ENCODE measurements around the gene TTC16. TPM values are rescaled to one million over a fixed set of nuclear protein-coding genes. Genes with fewer than 3 reads are reported as not detected.
A peak's percentile ranks its signal among the peaks of the same experiment; 100 is the strongest.

The TTC16 gene
- total and polyA plus RNA-seq, 4 donors: 0.38 to 0.63 (median 0.61) TPM; not detected in 1

GRCh38 chr9:127770905-127771569 is 55.2 kb downstream of the TTC16 start:
- Histone ChIP-seq H3K9me3 (ENCODE audit: control insufficient read depth, insufficient read depth, low read length) (no peaks in the 10 kb centered on the region), H3K4me1 (ENCODE audit: control insufficient read depth, insufficient read depth, low read length) (peaks cover 45% of the 10 kb centered on the region), H3K4me3 (ENCODE audit: low read depth, low read length) (peak overlapping the region; percentile 63), H3K27ac (ENCODE audit: low read depth, low read length) (peak overlapping the region; percentile 47), H3K36me3 (ENCODE audit: control insufficient read depth, insufficient read depth, low read length) (no peaks in the 10 kb centered on the region), H3K27me3 (ENCODE audit: control insufficient read depth, insufficient read depth, low read length) (peaks cover 8% of the 10 kb centered on the region)
- DNase-seq (ENCODE audit: low read depth in 4 of 6, low spot score in 6 of 6): peak in 5 of 6 donors; percentile 72 to 99 (median 88)
- WGBS (ENCODE audit: insufficient coverage): under 1% methylated on average over 41 of the region's 43 CpGs

- Histone ChIP-seq H3K4me1 (ENCODE audit: control insufficient read depth, insufficient read depth, low read length) (peaks cover 49% of the 10 kb centered on the region), H3K27me3 (ENCODE audit: control insufficient read depth, insufficient read depth, low read length) (peaks cover 11% of the 10 kb centered on the region), H3K27ac (ENCODE audit: low read depth, low read length) (peak overlapping the region; percentile 15), H3K36me3 (ENCODE audit: control insufficient read depth, insufficient read depth, low read length) (no peaks in the 10 kb centered on the region), H3K4me3 (ENCODE audit: low read depth, low read length) (peak overlapping the region; percentile 63), H3K9me3 (ENCODE audit: control insufficient read depth, insufficient read depth, low read length) (no peaks in the 10 kb centered on the region)
- WGBS (ENCODE audit: insufficient coverage): 0% methylated on average over 5 of the region's 19 CpGs
- DNase-seq (ENCODE audit: low read depth in 4 of 6, low spot score in 6 of 6): no peak
These were observed 55.8 kb downstream of the TTC16 start for GRCh38 chr9:127771570-127772189.

DNA sequence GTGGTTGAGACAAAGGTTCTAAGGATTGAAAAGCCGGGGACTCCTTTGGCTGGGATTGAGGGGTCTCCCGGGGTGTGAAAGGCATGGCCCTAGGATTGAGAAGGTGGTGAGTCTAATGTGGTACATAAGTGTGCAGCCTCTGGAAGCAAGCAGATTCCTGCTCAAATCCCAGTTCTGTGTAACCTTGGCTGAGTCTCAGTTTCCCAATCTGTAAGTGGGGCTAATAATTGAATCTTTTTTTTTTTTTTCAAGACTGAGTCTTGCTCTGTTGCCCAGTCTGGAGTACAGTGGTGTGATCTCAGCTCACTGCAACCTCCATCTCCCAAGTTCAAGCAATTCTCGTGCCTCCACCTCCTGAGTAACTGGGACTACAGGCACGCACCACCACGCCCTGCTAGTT is 56.7 kb downstream of the TTC16 start:
- Histone ChIP-seq H3K9me3 (ENCODE audit: control insufficient read depth, insufficient read depth, low read length) (no peaks in the 10 kb centered on the region), H3K27me3 (ENCODE audit: control insufficient read depth, insufficient read depth, low read length) (peaks cover 11% of the 10 kb centered on the region), H3K36me3 (ENCODE audit: control insufficient read depth, insufficient read depth, low read length) (no peaks in the 10 kb centered on the region), H3K27ac (ENCODE audit: low read depth, low read length) (no peak overlapping the region), H3K4me1 (ENCODE audit: control insufficient read depth, insufficient read depth, low read length) (peaks cover 47% of the 10 kb centered on the region), H3K4me3 (ENCODE audit: low read depth, low read length) (no peak overlapping the region)
- WGBS (ENCODE audit: insufficient coverage): 92% methylated on average over 2 of the region's 5 CpGs
- no peak for DNase-seq (ENCODE audit: low read depth in 4 of 6, low spot score in 6 of 6)

- Histone ChIP-seq H3K36me3 (ENCODE audit: control insufficient read depth, insufficient read depth, low read length) (no peaks in the 10 kb centered on the region), H3K27ac (ENCODE audit: low read depth, low read length) (no peak overlapping the region), H3K9me3 (ENCODE audit: control insufficient read depth, insufficient read depth, low read length) (no peaks in the 10 kb centered on the region), H3K4me1 (ENCODE audit: control insufficient read depth, insufficient read depth, low read length) (peaks cover 42% of the 10 kb centered on the region), H3K27me3 (ENCODE audit: control insufficient read depth, insufficient read depth, low read length) (peaks cover 11% of the 10 kb centered on the region), H3K4me3 (ENCODE audit: low read depth, low read length) (no peak overlapping the region)
- no peak for DNase-seq (ENCODE audit: low read depth in 4 of 6, low spot score in 6 of 6)
- 82% methylated on average over 3 of the region's 3 CpGs for WGBS (ENCODE audit: insufficient coverage)
These were observed 57.4 kb downstream of the TTC16 start for GRCh38 chr9:127773272-127773671.

DNA sequence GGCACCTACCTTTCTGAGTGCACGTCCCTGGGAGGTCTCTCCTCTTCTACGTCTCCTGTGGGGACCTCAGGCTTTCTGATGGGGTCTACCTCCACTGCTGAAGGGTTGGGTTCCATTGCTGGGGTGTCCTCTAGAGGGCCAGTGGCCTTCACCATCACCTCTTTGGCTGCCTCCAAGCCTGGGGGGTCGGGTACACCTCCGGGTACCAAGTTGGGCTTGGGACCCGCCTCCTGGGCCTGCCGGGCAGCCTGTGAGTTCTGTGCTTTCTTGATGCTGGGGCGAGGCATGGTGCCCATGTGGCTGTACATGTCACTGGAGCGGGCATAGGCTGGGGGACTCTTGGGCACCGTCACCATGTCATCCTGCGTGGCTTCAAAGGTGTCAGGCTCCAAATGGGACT is 58.1 kb downstream of the TTC16 start:
- whole genome bisulfite sequencing (ENCODE audit: insufficient coverage): 84% methylated on average over 10 of the region's 10 CpGs
- Histone ChIP-seq H3K36me3 (ENCODE audit: control insufficient read depth, insufficient read depth, low read length) (peaks cover 3% of the 10 kb centered on the region), H3K4me3 (ENCODE audit: low read depth, low read length) (no peak overlapping the region), H3K9me3 (ENCODE audit: control insufficient read depth, insufficient read depth, low read length) (no peaks in the 10 kb centered on the region), H3K27me3 (ENCODE audit: control insufficient read depth, insufficient read depth, low read length) (peaks cover 14% of the 10 kb centered on the region), H3K27ac (ENCODE audit: low read depth, low read length) (no peak overlapping the region), H3K4me1 (ENCODE audit: control insufficient read depth, insufficient read depth, low read length) (peaks cover 44% of the 10 kb centered on the region)
- DNase-seq (ENCODE audit: low read depth in 4 of 6, low spot score in 6 of 6): no peak

DNA sequence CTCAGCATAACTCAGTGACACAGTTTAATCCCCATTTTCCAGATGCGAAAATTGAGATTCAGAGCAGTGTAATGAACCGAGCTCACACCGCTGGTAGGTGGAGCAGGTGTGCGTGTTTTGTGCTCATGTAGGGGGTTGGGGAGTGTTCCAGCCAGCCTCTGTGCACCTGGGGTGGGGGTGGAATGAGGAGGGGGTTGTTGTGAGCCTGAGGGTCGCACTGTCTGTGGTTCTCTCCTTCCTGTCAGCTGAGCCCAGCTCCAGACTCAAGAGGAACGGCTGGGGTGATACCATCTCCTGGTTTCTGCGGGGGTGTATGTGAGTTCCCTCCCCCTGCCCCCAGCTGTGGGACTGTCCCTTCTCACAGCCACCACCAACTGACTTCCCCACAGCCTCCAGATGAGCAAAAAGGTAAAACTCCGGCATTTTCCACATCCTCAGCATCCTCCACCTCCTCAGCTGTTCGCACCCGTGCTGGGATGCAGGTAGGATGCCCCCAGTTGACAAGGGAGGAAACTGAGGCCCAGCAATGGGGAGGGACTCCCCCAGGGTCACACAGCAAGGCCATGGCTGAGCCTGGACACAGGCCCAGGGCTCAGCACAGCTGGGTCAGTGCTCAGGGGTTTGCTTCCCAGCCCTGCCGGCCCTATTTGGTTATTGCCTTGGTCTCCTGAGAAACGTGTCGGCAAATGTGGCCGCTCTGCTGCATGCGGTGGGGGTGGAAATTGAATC is 60.5 kb downstream of the TTC16 start:
- Histone ChIP-seq H3K4me3 (ENCODE audit: low read depth, low read length) (peak overlapping the region; percentile 29), H3K27me3 (ENCODE audit: control insufficient read depth, insufficient read depth, low read length) (peaks cover 6% of the 10 kb centered on the region), H3K4me1 (ENCODE audit: control insufficient read depth, insufficient read depth, low read length) (peaks cover 46% of the 10 kb centered on the region), H3K36me3 (ENCODE audit: control insufficient read depth, insufficient read depth, low read length) (peaks cover 3% of the 10 kb centered on the region), H3K27ac (ENCODE audit: low read depth, low read length) (no peak overlapping the region), H3K9me3 (ENCODE audit: control insufficient read depth, insufficient read depth, low read length) (no peaks in the 10 kb centered on the region)
- WGBS (ENCODE audit: insufficient coverage): 51% methylated on average over 13 of the region's 15 CpGs
- DNase-seq (ENCODE audit: low read depth in 4 of 6, low spot score in 6 of 6): peak in 1 of 6 donors; percentile 78

DNA sequence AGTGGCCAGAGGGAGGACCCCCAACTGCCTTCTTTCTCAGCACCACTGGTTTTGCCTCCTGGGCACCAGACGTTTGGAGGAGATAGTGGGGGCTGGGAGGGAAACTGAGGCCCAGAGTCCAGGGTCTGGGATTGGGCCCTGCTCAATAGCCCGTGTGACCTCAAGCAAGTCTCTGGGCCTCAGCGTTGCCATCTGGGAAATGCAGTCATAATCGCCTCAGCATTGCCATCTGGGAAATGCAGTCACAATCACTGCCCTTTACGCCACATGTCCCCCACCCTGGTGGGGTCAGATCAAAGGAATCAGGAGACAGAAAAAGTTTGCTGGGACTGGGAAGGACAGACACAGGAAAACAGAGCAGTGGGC is 61.0 kb downstream of the TTC16 start:
- H3K27me3 ChIP-seq (ENCODE audit: control insufficient read depth, insufficient read depth, low read length): peaks cover 6% of the 10 kb centered on the region
- H3K4me1 ChIP-seq (ENCODE audit: control insufficient read depth, insufficient read depth, low read length): peaks cover 43% of the 10 kb centered on the region
- peaks cover 3% of the 10 kb centered on the region for H3K36me3 ChIP-seq (ENCODE audit: control insufficient read depth, insufficient read depth, low read length)
- H3K27ac ChIP-seq (ENCODE audit: low read depth, low read length): no peak overlapping the region
- WGBS (ENCODE audit: insufficient coverage): 86% methylated on average over 5 of the region's 5 CpGs
- peak overlapping the region; percentile 29 for H3K4me3 ChIP-seq (ENCODE audit: low read depth, low read length)
- DNase-seq (ENCODE audit: low read depth in 4 of 6, low spot score in 6 of 6): no peak
- no peaks in the 10 kb centered on the region for H3K9me3 ChIP-seq (ENCODE audit: control insufficient read depth, insufficient read depth, low read length)

DNA sequence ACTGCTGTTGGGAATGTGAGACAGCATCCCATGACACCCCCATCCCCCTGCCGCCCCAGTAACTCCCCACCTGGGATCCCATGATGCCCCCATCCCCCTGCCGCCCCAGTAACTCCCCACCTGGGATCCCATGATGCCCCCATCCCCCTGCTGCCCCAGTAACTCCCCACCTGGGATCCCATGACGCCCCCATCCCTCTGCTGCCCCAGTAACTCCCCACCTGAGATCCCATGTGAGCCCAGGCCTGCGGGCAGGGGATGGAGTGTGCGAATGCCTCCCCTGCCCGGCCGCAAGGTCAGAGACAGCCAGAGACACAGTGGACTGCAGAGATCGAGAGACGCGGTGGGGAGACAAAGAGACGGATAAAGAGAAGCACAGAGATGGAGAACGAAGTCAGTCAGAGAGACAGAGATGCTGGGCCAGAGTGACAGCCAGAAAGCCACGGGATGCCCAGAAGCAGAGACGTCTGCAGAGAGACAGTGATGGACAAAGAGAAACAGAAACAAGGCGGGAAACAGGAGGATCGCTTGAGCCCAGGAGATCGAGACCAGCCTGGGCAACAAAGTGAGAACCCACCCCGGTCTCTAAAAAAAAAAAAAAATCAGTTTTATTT is 61.6 kb downstream of the TTC16 start:
- no peak for DNase-seq (ENCODE audit: low read depth in 4 of 6, low spot score in 6 of 6)
- peaks cover 3% of the 10 kb centered on the region for H3K36me3 ChIP-seq (ENCODE audit: control insufficient read depth, insufficient read depth, low read length)
- peaks cover 6% of the 10 kb centered on the region for H3K27me3 ChIP-seq (ENCODE audit: control insufficient read depth, insufficient read depth, low read length)
- H3K9me3 ChIP-seq (ENCODE audit: control insufficient read depth, insufficient read depth, low read length): no peaks in the 10 kb centered on the region
- no peak overlapping the region for H3K27ac ChIP-seq (ENCODE audit: low read depth, low read length)
- H3K4me1 ChIP-seq (ENCODE audit: control insufficient read depth, insufficient read depth, low read length): peaks cover 43% of the 10 kb centered on the region
- 90% methylated on average over 13 of the region's 18 CpGs for WGBS (ENCODE audit: insufficient coverage)
- H3K4me3 ChIP-seq (ENCODE audit: low read depth, low read length): no peak overlapping the region

- peaks cover 6% of the 10 kb centered on the region for H3K27me3 ChIP-seq (ENCODE audit: control insufficient read depth, insufficient read depth, low read length)
- peaks cover 3% of the 10 kb centered on the region for H3K36me3 ChIP-seq (ENCODE audit: control insufficient read depth, insufficient read depth, low read length)
- no peak for DNase-seq (ENCODE audit: low read depth in 4 of 6, low spot score in 6 of 6)
- peaks cover 50% of the 10 kb centered on the region for H3K4me1 ChIP-seq (ENCODE audit: control insufficient read depth, insufficient read depth, low read length)
- H3K4me3 ChIP-seq (ENCODE audit: low read depth, low read length): no peak within 1 kb of the TSS
- 45% methylated on average over 13 of the region's 13 CpGs for WGBS (ENCODE audit: insufficient coverage)
- H3K27ac ChIP-seq (ENCODE audit: low read depth, low read length): peak within 1 kb of the TSS; percentile 79
- H3K9me3 ChIP-seq (ENCODE audit: control insufficient read depth, insufficient read depth, low read length): no peaks in the 10 kb centered on the region
These were observed 62.6 kb downstream of the TTC16 start, which contains the start of gene SH2D3C for GRCh38 chr9:127778280-127779135. Gene SH2D3C, minus strand, starts transcription at chr9:127778666. Its CDS starts 39 bp downstream, at chr9:127778627.
